SK-N-SH treated with all-trans-retinoic acid at 6 μM for 48 hours (cell line): Measurements from ENCODE around the gene SPINK4.

Experiments
- ATAC-seq: fragments of 200-7000 bp; cut with Tn5 transposase; 3 replicates; pipeline ENCODE4 v1.9.1; 2020; ENCODE audit warnings: mild to moderate bottlenecking, moderate library complexity
- ARNTL ChIP-seq: fragments of 450-650 bp; formaldehyde crosslinking; IDR thresholded peaks from 2 replicates; pipeline ENCODE4 v1.5.0; 2020; ENCODE audit warnings: low read depth, mild to moderate bottlenecking, moderate library complexity, borderline replicate concordance
- BACH2 ChIP-seq: fragments of 250-450 bp; sonication (Bioruptor Pico); IDR thresholded peaks from 2 replicates; pipeline ENCODE4 v1.9.0; 2021; ENCODE audit warnings: mild to moderate bottlenecking, borderline replicate concordance
- CSDC2 ChIP-seq: fragments of 250-450 bp; sonication (Bioruptor Pico); IDR thresholded peaks from 2 replicates; pipeline ENCODE4 v1.5.0; 2020; ENCODE audit warnings: mild to moderate bottlenecking, moderate library complexity
- ESRRG ChIP-seq: fragments of 250-450 bp; sonication (Bioruptor Pico); IDR thresholded peaks from 2 replicates; pipeline ENCODE4 v1.6.1; 2021; ENCODE audit warnings: mild to moderate bottlenecking
- GLIS3 ChIP-seq: fragments of 250-450 bp; sonication (Bioruptor Pico); IDR thresholded peaks from 2 replicates; pipeline ENCODE4 v1.5.0; 2020; ENCODE audit warnings: mild to moderate bottlenecking, moderate library complexity
- ISL1 ChIP-seq: fragments of 250-450 bp; sonication (Bioruptor Pico); IDR thresholded peaks from 2 replicates; pipeline ENCODE4 v2.1.2; 2022; ENCODE audit warnings: mild to moderate bottlenecking, moderate library complexity
- PPARA ChIP-seq: fragments of 250-450 bp; sonication (Bioruptor Pico); IDR thresholded peaks from 2 replicates; pipeline ENCODE4 v1.5.0; 2020; ENCODE audit warnings: mild to moderate bottlenecking, borderline replicate concordance
- RARB ChIP-seq: fragments of 250-450 bp; sonication (Bioruptor Pico); IDR thresholded peaks from 2 replicates; pipeline ENCODE4 v1.8.0; 2021; ENCODE audit warnings: mild to moderate bottlenecking, moderate library complexity
- SNAI2 ChIP-seq: fragments of 250-450 bp; sonication (Bioruptor Pico); IDR thresholded peaks from 2 replicates; pipeline ENCODE4 v1.5.0; 2020; ENCODE audit warnings: mild to moderate bottlenecking, moderate library complexity
- TOX ChIP-seq: fragments of 250-450 bp; sonication (Bioruptor Pico); IDR thresholded peaks from 2 replicates; pipeline ENCODE4 v1.8.0; 2021; ENCODE audit warnings: mild to moderate bottlenecking, moderate library complexity, borderline replicate concordance
- ZC3H10 ChIP-seq: fragments of 250-450 bp; sonication (Bioruptor Pico); IDR thresholded peaks from 2 replicates; pipeline ENCODE4 v1.5.1; 2021; ENCODE audit warnings: mild to moderate bottlenecking, moderate library complexity
- ZFP3 ChIP-seq: fragments of 250-450 bp; sonication (Bioruptor Pico); IDR thresholded peaks from 2 replicates; pipeline ENCODE4 v1.5.0; 2020; ENCODE audit warnings: mild to moderate bottlenecking, moderate library complexity
- ZFP30 ChIP-seq: fragments of 450-650 bp; formaldehyde crosslinking; IDR thresholded peaks from 2 replicates; pipeline ENCODE4 v1.5.0; 2022; ENCODE audit warnings: mild to moderate bottlenecking, moderate library complexity
- ZNF565 ChIP-seq: fragments of 450-650 bp; formaldehyde crosslinking; conservative IDR thresholded peaks from 2 replicates; pipeline ENCODE4 v1.5.0; 2020; ENCODE audit warnings: low read depth, mild to moderate bottlenecking, moderate library complexity
- ZNF70 ChIP-seq: fragments of 450-650 bp; formaldehyde crosslinking; IDR thresholded peaks from 2 replicates; pipeline ENCODE4 v1.5.0; 2020; ENCODE audit warnings: mild to moderate bottlenecking, moderate library complexity
- ZNF8 ChIP-seq: fragments of 450-650 bp; formaldehyde crosslinking; IDR thresholded peaks from 2 replicates; pipeline ENCODE4 v1.5.0; 2020; ENCODE audit warnings: mild to moderate bottlenecking, moderate library complexity
- TF ChIP-seq, protein P1 (sequence below): fragments of 250-450 bp; sonication (Bioruptor Pico); IDR thresholded peaks from 2 replicates; pipeline ENCODE4 v1.5.1; 2020; ENCODE audit warnings: low read depth, mild to moderate bottlenecking, moderate library complexity
- TF ChIP-seq, protein P2 (sequence below): fragments of 250-450 bp; sonication (Bioruptor Pico); IDR thresholded peaks from 2 replicates; pipeline ENCODE4 v1.5.1; 2021; ENCODE audit warnings: mild to moderate bottlenecking, moderate library complexity
- TF ChIP-seq, protein P3 (sequence below): fragments of 250-450 bp; sonication (Bioruptor Pico); IDR thresholded peaks from 2 replicates; pipeline ENCODE4 v1.5.0; 2020; ENCODE audit warnings: mild to moderate bottlenecking, moderate library complexity
- TF ChIP-seq, protein P4 (sequence below): fragments of 250-450 bp; sonication (Bioruptor Pico); IDR thresholded peaks from 2 replicates; pipeline ENCODE4 v1.8.0; 2021; ENCODE audit warnings: low read depth, mild to moderate bottlenecking, moderate library complexity, borderline replicate concordance

Gene SPINK4

DNA sequence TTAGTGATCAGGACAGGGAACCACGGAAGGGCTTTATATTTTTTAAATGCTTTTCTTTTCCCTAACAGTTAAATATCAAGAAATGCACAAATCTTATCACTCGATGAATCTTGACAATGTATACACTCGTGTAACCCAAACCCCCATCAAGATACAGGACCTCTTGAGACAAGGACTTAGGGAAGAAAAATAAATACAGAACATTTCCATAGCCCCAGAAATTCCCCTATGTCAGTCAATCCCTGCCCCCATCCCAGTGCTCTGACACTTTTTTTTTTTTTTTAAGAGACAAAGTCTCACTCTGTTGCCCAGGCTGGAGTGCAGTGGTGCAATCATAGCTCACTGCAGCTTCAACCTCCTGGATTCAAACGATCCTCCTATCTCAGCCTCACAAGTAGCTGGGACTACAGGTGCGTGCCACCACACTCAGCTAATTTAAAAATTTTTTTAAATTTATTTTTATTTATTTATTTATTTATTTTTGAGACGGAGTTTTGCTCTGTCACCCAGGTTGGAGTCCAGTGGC is 2.7 kb downstream of the SPINK4 start:
- TF ChIP-seq ZNF70 (CRISPR knock-in tag) = no peak
- no peak for TF ChIP-seq ZC3H10 (CRISPR knock-in tag)
- TF ChIP-seq, protein P1, sequence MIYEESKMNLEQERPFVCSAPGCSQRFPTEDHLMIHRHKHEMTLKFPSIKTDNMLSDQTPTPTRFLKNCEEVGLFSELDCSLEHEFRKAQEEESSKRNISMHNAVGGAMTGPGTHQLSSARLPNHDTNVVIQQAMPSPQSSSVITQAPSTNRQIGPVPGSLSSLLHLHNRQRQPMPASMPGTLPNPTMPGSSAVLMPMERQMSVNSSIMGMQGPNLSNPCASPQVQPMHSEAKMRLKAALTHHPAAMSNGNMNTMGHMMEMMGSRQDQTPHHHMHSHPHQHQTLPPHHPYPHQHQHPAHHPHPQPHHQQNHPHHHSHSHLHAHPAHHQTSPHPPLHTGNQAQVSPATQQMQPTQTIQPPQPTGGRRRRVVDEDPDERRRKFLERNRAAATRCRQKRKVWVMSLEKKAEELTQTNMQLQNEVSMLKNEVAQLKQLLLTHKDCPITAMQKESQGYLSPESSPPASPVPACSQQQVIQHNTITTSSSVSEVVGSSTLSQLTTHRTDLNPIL (CRISPR knock-in tag) = no peak
- TF ChIP-seq PPARA = no peak
- no peak for TF ChIP-seq ZFP3
- TF ChIP-seq, protein P2, sequence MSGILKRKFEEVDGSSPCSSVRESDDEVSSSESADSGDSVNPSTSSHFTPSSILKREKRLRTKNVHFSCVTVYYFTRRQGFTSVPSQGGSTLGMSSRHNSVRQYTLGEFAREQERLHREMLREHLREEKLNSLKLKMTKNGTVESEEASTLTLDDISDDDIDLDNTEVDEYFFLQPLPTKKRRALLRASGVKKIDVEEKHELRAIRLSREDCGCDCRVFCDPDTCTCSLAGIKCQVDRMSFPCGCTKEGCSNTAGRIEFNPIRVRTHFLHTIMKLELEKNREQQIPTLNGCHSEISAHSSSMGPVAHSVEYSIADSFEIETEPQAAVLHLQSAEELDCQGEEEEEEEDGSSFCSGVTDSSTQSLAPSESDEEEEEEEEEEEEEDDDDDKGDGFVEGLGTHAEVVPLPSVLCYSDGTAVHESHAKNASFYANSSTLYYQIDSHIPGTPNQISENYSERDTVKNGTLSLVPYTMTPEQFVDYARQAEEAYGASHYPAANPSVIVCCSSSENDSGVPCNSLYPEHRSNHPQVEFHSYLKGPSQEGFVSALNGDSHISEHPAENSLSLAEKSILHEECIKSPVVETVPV = no peak
- TF ChIP-seq TOX = no peak
- TF ChIP-seq ISL1 (CRISPR knock-in tag) = no peak
- TF ChIP-seq ZFP30 (CRISPR knock-in tag) = no peak
- TF ChIP-seq SNAI2 (CRISPR knock-in tag) = no peak

DNA sequence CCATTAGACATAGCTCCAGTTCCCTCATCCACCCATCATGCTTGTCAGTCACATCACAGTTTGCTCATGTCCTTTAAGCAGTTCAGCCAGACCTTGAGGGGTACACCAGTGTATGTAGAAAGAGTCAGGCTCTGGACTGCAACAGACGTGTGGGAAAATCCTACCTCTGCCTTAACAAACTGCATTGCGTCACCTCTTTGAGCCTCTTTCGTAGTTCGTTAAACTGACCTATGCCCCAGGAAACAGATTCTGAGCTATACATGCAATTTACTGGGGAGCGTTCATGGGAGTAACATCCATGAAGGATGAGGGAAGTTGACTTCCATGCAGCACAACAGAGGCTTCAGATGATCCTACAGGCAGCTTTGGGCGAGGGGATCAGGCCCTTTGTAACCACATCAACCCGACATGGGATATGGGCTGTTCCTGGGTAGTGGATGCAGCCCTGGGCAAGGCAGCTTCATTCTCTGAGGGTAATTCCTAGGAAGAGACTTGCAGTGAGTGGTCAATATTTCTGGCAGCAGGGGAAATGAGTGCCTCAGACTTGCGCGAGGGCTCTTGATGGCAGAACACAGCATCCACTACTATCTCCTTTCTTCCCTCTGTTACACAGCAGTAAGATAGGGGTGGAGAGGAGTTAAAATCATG is 4.3 kb downstream of the SPINK4 start:
- ATAC-seq = no peak
- TF ChIP-seq, protein P3, sequence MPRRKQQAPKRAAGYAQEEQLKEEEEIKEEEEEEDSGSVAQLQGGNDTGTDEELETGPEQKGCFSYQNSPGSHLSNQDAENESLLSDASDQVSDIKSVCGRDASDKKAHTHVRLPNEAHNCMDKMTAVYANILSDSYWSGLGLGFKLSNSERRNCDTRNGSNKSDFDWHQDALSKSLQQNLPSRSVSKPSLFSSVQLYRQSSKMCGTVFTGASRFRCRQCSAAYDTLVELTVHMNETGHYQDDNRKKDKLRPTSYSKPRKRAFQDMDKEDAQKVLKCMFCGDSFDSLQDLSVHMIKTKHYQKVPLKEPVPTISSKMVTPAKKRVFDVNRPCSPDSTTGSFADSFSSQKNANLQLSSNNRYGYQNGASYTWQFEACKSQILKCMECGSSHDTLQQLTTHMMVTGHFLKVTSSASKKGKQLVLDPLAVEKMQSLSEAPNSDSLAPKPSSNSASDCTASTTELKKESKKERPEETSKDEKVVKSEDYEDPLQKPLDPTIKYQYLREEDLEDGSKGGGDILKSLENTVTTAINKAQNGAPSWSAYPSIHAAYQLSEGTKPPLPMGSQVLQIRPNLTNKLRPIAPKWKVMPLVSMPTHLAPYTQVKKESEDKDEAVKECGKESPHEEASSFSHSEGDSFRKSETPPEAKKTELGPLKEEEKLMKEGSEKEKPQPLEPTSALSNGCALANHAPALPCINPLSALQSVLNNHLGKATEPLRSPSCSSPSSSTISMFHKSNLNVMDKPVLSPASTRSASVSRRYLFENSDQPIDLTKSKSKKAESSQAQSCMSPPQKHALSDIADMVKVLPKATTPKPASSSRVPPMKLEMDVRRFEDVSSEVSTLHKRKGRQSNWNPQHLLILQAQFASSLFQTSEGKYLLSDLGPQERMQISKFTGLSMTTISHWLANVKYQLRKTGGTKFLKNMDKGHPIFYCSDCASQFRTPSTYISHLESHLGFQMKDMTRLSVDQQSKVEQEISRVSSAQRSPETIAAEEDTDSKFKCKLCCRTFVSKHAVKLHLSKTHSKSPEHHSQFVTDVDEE (CRISPR knock-in tag) = no peak
- TF ChIP-seq GLIS3 (CRISPR knock-in tag) (no peak), CSDC2 (CRISPR knock-in tag) (no peak), PPARA (no peak), ESRRG (no peak), ZNF70 (CRISPR knock-in tag) (no peak), ZFP3 (no peak), RARB (CRISPR knock-in tag) (no peak), ZNF565 (CRISPR knock-in tag) (no peak)
- TF ChIP-seq, protein P1 (CRISPR knock-in tag) = no peak

More for the DNA sequence above, 2.7 kb downstream of the SPINK4 start:
- no peak for ATAC-seq

DNA sequence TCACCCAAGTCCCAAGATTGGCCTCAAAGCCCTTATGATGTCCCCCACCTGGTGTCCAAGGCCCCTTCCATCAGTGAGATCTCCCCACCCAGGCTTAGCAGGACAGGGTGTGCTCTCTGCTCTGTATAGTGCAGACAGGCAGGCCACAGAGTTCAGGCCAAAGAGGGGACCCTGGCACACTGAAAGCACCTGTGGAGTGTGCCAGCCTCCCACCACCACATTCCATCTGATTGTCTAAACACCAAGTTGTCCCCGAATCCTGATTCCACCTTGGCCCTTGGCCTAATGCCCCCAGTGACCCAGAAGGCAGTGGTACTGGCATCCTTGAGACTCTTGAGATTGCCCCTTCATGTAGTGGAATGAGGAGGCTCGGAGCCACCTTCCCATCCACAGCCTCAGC is 5.4 kb downstream of the SPINK4 start:
- ATAC-seq = no peak
- no peak for TF ChIP-seq SNAI2 (CRISPR knock-in tag)
- no peak for TF ChIP-seq GLIS3 (CRISPR knock-in tag)
- no peak for TF ChIP-seq ZNF70 (CRISPR knock-in tag)
- TF ChIP-seq ZNF8 (CRISPR knock-in tag) = no peak
- TF ChIP-seq, protein P2 = no peak
- TF ChIP-seq ESRRG = no peak
- no peak for TF ChIP-seq BACH2 (CRISPR knock-in tag)
- no peak for TF ChIP-seq ZC3H10 (CRISPR knock-in tag)
- TF ChIP-seq, protein P4, sequence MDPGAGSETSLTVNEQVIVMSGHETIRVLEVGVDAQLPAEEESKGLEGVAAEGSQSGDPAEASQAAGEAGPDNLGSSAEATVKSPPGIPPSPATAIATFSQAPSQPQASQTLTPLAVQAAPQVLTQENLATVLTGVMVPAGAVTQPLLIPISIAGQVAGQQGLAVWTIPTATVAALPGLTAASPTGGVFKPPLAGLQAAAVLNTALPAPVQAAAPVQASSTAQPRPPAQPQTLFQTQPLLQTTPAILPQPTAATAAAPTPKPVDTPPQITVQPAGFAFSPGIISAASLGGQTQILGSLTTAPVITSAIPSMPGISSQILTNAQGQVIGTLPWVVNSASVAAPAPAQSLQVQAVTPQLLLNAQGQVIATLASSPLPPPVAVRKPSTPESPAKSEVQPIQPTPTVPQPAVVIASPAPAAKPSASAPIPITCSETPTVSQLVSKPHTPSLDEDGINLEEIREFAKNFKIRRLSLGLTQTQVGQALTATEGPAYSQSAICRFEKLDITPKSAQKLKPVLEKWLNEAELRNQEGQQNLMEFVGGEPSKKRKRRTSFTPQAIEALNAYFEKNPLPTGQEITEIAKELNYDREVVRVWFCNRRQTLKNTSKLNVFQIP (CRISPR knock-in tag) = no peak
- TF ChIP-seq ZFP3 = no peak
- TF ChIP-seq TOX = no peak
- no peak for TF ChIP-seq ARNTL
